ENCODE results near the gene GPR160. TPM values are rescaled to one million over a fixed set of nuclear protein-coding genes. Genes with fewer than 3 reads are reported as not detected.
A peak's percentile ranks its signal among the peaks of the same experiment; 100 is the strongest.

GPR160 gene
- total and polyA plus RNA-seq, 9 of the 15 experiments (the other 6 are each of a cell fraction or from before 2014, with no cell fraction given): 1.3 to 10.5 (median 8.3) TPM

DNA sequence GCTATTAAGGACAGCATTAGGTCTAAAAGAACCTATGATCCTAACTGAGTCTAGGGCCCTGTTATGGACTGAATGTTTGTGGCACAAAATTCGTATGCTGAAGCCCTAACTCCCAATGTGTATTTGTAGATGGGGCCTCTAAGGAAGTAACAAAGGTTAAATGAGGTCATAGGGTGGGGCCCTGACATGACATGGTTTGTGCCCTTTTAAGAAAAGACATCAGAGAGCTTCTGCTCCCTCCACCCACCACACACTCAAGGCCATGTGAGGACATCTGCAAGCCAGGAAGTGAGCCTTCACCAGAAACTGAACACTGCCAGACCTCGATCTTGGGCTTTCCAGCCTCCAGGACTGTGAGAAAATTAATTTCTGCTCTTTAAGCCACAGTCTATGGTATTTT, 94.5 kb downstream of the GPR160 start (continued):
- TF ChIP-seq ZNF121 (CRISPR knock-in tag; conservative IDR thresholded peaks at IDR 0.05) (no peak), RFX7 (CRISPR knock-in tag; IDR thresholded peaks at IDR 0.05) (no peak), ELF1 (tag; IDR thresholded peaks at IDR 0.05) (peak; percentile 60), LEF1 (IDR thresholded peaks at IDR 0.05) (peak; percentile 93; the same call in 1 of the 2 replicates), NR2C1 (IDR thresholded peaks at IDR 0.05) (peak; percentile 61), NR2C1 (tag; IDR thresholded peaks at IDR 0.05) (peak; percentile 68), MEF2A (IDR thresholded peaks at IDR 0.05; ENCODE audit: control insufficient read depth, low read depth, low read length) (peak; percentile 44; the same call in 1 of the 2 replicates), RAD21 (CRISPR knock-in tag; conservative IDR thresholded peaks at IDR 0.05 in 1 of 2, IDR thresholded peaks at IDR 0.05 in 1 of 2) (no peak), RBBP5 (IDR thresholded peaks at IDR 0.05; ENCODE audit: borderline replicate concordance, insufficient read depth, low read length, poor library complexity, severe bottlenecking) (peak; percentile 32), TARDBP (IDR thresholded peaks at IDR 0.05) (no peak), MAFK (IDR thresholded peaks at IDR 0.05; ENCODE audit: low read length) (no peak), ZC3H11A (IDR thresholded peaks at IDR 0.05; ENCODE audit: low read depth, low read length) (no peak), RNF2 (IDR thresholded peaks at IDR 0.05) (peak; percentile 38; the same call in 1 of the 2 replicates), TCF7 (IDR thresholded peaks at IDR 0.05; ENCODE audit: borderline replicate concordance) (no peak), CXXC5 (CRISPR knock-in tag; IDR thresholded peaks at IDR 0.05) (peak; percentile 52), ZFP30 (CRISPR knock-in tag; IDR thresholded peaks at IDR 0.05; ENCODE audit: borderline replicate concordance) (no peak), ZNF445 (CRISPR knock-in tag; IDR thresholded peaks at IDR 0.05; ENCODE audit: low read depth) (no peak), GTF2F1 (IDR thresholded peaks at IDR 0.05; ENCODE audit: low read depth, low read length) (no peak), FOS (IDR thresholded peaks at IDR 0.05; ENCODE audit: extremely low read depth, insufficient read length) (no peak), NR3C1 (CRISPR knock-in tag; IDR thresholded peaks at IDR 0.05) (no peak), DMBX1 (CRISPR knock-in tag; IDR thresholded peaks at IDR 0.05; ENCODE audit: borderline replicate concordance) (peak; percentile 70; the same call in 1 of the 2 replicates), TEAD4 (IDR thresholded peaks at IDR 0.05; ENCODE audit: low read length) (no peak), TEAD4 (CRISPR knock-in tag; IDR thresholded peaks at IDR 0.05; ENCODE audit: borderline replicate concordance) (no peak), ETV1 (tag; conservative IDR thresholded peaks at IDR 0.05; ENCODE audit: low read depth) (peak; percentile 87), SUPT5H (IDR thresholded peaks at IDR 0.05) (no peak), EGR1 (conservative IDR thresholded peaks at IDR 0.05) (peak; percentile 49), EP400 (IDR thresholded peaks at IDR 0.05) (peak; percentile 54), L3MBTL2 (IDR thresholded peaks at IDR 0.05) (peak; percentile 78), KLF6 (CRISPR knock-in tag; IDR thresholded peaks at IDR 0.05; ENCODE audit: borderline replicate concordance) (peak; percentile 21; the same call in 1 of the 2 replicates), NR1H2 (CRISPR knock-in tag; IDR thresholded peaks at IDR 0.05) (peak; percentile 52; the same call in 1 of the 2 replicates), ATF7 (IDR thresholded peaks at IDR 0.05) (peak; percentile 92), XRCC5 (IDR thresholded peaks at IDR 0.05; ENCODE audit: low read depth, low read length) (no peak)
- TF ChIP-seq, protein P1, sequence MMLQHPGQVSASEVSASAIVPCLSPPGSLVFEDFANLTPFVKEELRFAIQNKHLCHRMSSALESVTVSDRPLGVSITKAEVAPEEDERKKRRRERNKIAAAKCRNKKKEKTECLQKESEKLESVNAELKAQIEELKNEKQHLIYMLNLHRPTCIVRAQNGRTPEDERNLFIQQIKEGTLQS (IDR thresholded peaks at IDR 0.05): peak; percentile 72
- TF ChIP-seq, protein P1 (CRISPR knock-in tag; conservative IDR thresholded peaks at IDR 0.05): no peak
- TF ChIP-seq, protein P2, sequence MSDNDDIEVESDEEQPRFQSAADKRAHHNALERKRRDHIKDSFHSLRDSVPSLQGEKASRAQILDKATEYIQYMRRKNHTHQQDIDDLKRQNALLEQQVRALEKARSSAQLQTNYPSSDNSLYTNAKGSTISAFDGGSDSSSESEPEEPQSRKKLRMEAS (CRISPR knock-in tag; IDR thresholded peaks at IDR 0.05): peak; percentile 41; the same call in 1 of the 2 replicates

Measured in K562 (cell line).